ENCODE measurements around the gene BNC2. TPM values are rescaled to one million over a fixed set of nuclear protein-coding genes. Genes with fewer than 3 reads are reported as not detected.

Gene BNC2
- total and polyA plus RNA-seq, 2 donors (not counting 1 experiment from before 2014, with no cell fraction given): 34.7 to 39.1 TPM

- TF ChIP-seq EZH2 (IDR thresholded peaks at IDR 0.05; ENCODE audit: low read length, missing control alignments) (no peak), CTCF (conservative IDR thresholded peaks at IDR 0.05 in 1 of 2, IDR thresholded peaks at IDR 0.05 in 1 of 2; ENCODE audit: low read depth in 1 of 2, low read length in 2 of 2) (no peak)
- Histone ChIP-seq H2AFZ (ENCODE audit: low read length) (no peak overlapping the region), H3K9me3 (ENCODE audit: control insufficient read depth, insufficient read depth, low read depth, low read length) (no peaks in the 10 kb centered on the region), H3K4me1 (ENCODE audit: control insufficient read depth, extremely low read depth, insufficient read depth, low read length) (no peaks in the 10 kb centered on the region), H3K4me3 (replicated peaks in 1 of 4; ENCODE audit: control extremely low read depth in 1 of 4, insufficient read depth in 1 of 4, low read depth in 3 of 4, low read length in 4 of 4) (no peak overlapping the region), H4K20me1 (ENCODE audit: control insufficient read depth, extremely low read depth, insufficient read depth, low read length) (no peaks in the 10 kb centered on the region), H3K79me2 (ENCODE audit: control insufficient read depth, insufficient read depth, low read length) (no peaks in the 10 kb centered on the region), H3K27me3 (ENCODE audit: control insufficient read depth, insufficient read depth, low read length) (no peaks in the 10 kb centered on the region), H3K36me3 (ENCODE audit: control insufficient read depth, insufficient read depth, low read length) (no peaks in the 10 kb centered on the region), H3K27ac (ENCODE audit: insufficient read depth, low read length) (no peak overlapping the region), H3K4me2 (ENCODE audit: extremely low read depth, insufficient read depth, low read length) (no peak overlapping the region), H3K9ac (ENCODE audit: insufficient read depth, low read length) (no peak overlapping the region)
- no peak for DNase-seq (ENCODE audit: low read depth in 2 of 2)
Measured at GRCh38 chr9:16597136-16597535, 273.3 kb downstream of the BNC2 start.

DNA sequence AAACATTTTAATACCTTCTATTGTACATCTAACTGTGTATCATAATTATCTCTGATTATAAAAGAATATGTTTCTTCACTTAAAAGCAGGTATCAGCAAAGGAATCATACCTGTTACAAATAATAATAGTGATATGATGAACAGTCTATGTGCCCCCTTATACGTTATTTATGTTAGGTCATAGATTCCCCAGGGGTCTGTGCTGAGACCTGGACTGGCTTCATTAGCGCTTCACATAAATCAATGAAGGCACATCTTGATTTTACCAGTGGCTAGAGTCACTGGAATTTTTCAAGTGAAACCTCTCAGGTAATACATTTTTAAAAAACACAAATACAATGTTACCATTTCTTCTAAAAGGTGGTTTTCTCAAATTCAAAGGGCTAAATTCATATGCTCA, 275.2 kb downstream of the BNC2 start:
- H3K4me3 ChIP-seq (replicated peaks in 1 of 4; ENCODE audit: control extremely low read depth in 1 of 4, insufficient read depth in 1 of 4, low read depth in 3 of 4, low read length in 4 of 4): no peak overlapping the region
- H3K36me3 ChIP-seq (ENCODE audit: control insufficient read depth, insufficient read depth, low read length): no peaks in the 10 kb centered on the region
- H2AFZ ChIP-seq (ENCODE audit: low read length): no peak overlapping the region
- TF ChIP-seq EZH2 (IDR thresholded peaks at IDR 0.05; ENCODE audit: low read length, missing control alignments) (no peak), CTCF (conservative IDR thresholded peaks at IDR 0.05 in 1 of 2, IDR thresholded peaks at IDR 0.05 in 1 of 2; ENCODE audit: low read depth in 1 of 2, low read length in 2 of 2) (no peak)
- DNase-seq (ENCODE audit: low read depth in 2 of 2): no peak
- H4K20me1 ChIP-seq (ENCODE audit: control insufficient read depth, extremely low read depth, insufficient read depth, low read length): no peaks in the 10 kb centered on the region
- no peak overlapping the region for H3K27ac ChIP-seq (ENCODE audit: insufficient read depth, low read length)
- no peak overlapping the region for H3K4me2 ChIP-seq (ENCODE audit: extremely low read depth, insufficient read depth, low read length)
- no peak overlapping the region for H3K9ac ChIP-seq (ENCODE audit: insufficient read depth, low read length)
- no peaks in the 10 kb centered on the region for H3K27me3 ChIP-seq (ENCODE audit: control insufficient read depth, insufficient read depth, low read length)
- H3K9me3 ChIP-seq (ENCODE audit: control insufficient read depth, insufficient read depth, low read depth, low read length): no peaks in the 10 kb centered on the region
- H3K4me1 ChIP-seq (ENCODE audit: control insufficient read depth, extremely low read depth, insufficient read depth, low read length): no peaks in the 10 kb centered on the region
- no peaks in the 10 kb centered on the region for H3K79me2 ChIP-seq (ENCODE audit: control insufficient read depth, insufficient read depth, low read length)

DNA sequence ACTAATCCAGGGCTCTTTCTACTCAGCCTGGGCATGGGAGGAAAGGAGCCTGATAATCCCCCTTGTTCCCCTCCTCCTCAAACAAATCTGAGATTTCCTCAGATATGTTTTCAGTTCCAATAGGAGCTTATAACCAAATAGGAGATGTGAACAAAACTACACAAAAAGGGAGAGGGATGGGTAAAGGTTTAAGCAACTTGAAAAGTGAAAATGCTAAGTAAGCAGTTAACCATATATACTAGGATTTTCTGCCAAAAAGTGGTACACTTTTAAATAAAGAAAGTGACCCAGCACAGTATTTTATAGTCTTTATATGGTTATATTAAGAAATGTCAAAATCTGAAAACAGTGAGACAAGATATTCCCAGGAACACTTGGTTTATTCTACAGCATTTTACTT, 275.7 kb downstream of the BNC2 start:
- H3K4me2 ChIP-seq (ENCODE audit: extremely low read depth, insufficient read depth, low read length): no peak overlapping the region
- H3K27me3 ChIP-seq (ENCODE audit: control insufficient read depth, insufficient read depth, low read length): no peaks in the 10 kb centered on the region

More for the DNA sequence above, 275.7 kb downstream of the BNC2 start:
- H4K20me1 ChIP-seq (ENCODE audit: control insufficient read depth, extremely low read depth, insufficient read depth, low read length): no peaks in the 10 kb centered on the region
- H2AFZ ChIP-seq (ENCODE audit: low read length): no peak overlapping the region
- no peaks in the 10 kb centered on the region for H3K4me1 ChIP-seq (ENCODE audit: control insufficient read depth, extremely low read depth, insufficient read depth, low read length)
- no peaks in the 10 kb centered on the region for H3K36me3 ChIP-seq (ENCODE audit: control insufficient read depth, insufficient read depth, low read length)
- no peak overlapping the region for H3K9ac ChIP-seq (ENCODE audit: insufficient read depth, low read length)
- H3K9me3 ChIP-seq (ENCODE audit: control insufficient read depth, insufficient read depth, low read depth, low read length): no peaks in the 10 kb centered on the region
- no peak for TF ChIP-seq EZH2 (IDR thresholded peaks at IDR 0.05; ENCODE audit: low read length, missing control alignments)
- TF ChIP-seq CTCF (conservative IDR thresholded peaks at IDR 0.05 in 1 of 2, IDR thresholded peaks at IDR 0.05 in 1 of 2; ENCODE audit: low read depth in 1 of 2, low read length in 2 of 2): no peak
- H3K79me2 ChIP-seq (ENCODE audit: control insufficient read depth, insufficient read depth, low read length): no peaks in the 10 kb centered on the region
- DNase-seq (ENCODE audit: low read depth in 2 of 2): no peak
- no peak overlapping the region for H3K4me3 ChIP-seq (replicated peaks in 1 of 4; ENCODE audit: control extremely low read depth in 1 of 4, insufficient read depth in 1 of 4, low read depth in 3 of 4, low read length in 4 of 4)
- H3K27ac ChIP-seq (ENCODE audit: insufficient read depth, low read length): no peak overlapping the region

All from fibroblast of lung (primary cell).